OCI-LY7 (cell line): ENCODE measurements around the gene CD1E.

ENCODE experiments used
- CTCF ChIP-seq: fragments of 200-600 bp; sonication (generic); conservative IDR thresholded peaks from 2 replicates; pipeline ENCODE4 v1.5.1; 2014; ENCODE audit warnings: mild to moderate bottlenecking, antibody characterized with exemption, low read length, moderate library complexity, mixed read lengths
- EZH2phosphoT487 ChIP-seq: fragments of 200-600 bp; sonication (generic); IDR thresholded peaks from 2 replicates; pipeline ENCODE4 v1.6.1; 2018; ENCODE audit warnings: low read depth, borderline replicate concordance, mild to moderate bottlenecking, mixed run types, antibody characterized with exemption, low read length, moderate library complexity, mixed read lengths

- TF ChIP-seq CTCF (no peak), EZH2phosphoT487 (no peak)
These were observed 39.8 kb downstream of the CD1E start for GRCh38 chr1:158393476-158393875.
